Small intestine (tissue), 7 donors: ENCODE data around the gene COG5. TPM values are rescaled to one million over a fixed set of nuclear protein-coding genes. Genes with fewer than 3 reads are reported as not detected.
A peak's percentile ranks its signal among the peaks of the same experiment; 100 is the strongest.

ENCODE experiments used
- DNase-seq, 2 donors: peaks; one replicate each; pipeline versions ENCODE4 v3.0.0 to v3.0.0-alpha.2; 2013
- FAIRE-seq: peaks from 2 replicates; lab custom pipeline; 2012; peaks lifted over from hg19 to GRCh38; lab: Jason Lieb, UNC
- H3K27ac ChIP-seq, 3 donors: one replicate each; pipeline ENCODE4 v1.5.1; 2013; ENCODE audit warnings: low read length in 2 of 3, mild to moderate bottlenecking in 2 of 3, control low read depth in 1 of 3, inconsistent platforms in 1 of 3, low read depth in 1 of 3, moderate library complexity in 1 of 3
- H3K27me3 ChIP-seq, 3 donors: one replicate each; pipeline ENCODE4 v1.6.1; 2013; ENCODE audit warnings: low read length in 3 of 3, inconsistent platforms in 1 of 3; ENCODE audit not compliant: control insufficient read depth in 3 of 3, insufficient read depth in 3 of 3
- H3K36me3 ChIP-seq, 3 donors: one replicate each; pipeline ENCODE4 v1.6.1; 2013; ENCODE audit warnings: low read length in 3 of 3, inconsistent platforms in 1 of 3, low read depth in 1 of 3, mild to moderate bottlenecking in 1 of 3, moderate library complexity in 1 of 3; ENCODE audit not compliant: control insufficient read depth in 3 of 3, insufficient read depth in 2 of 3
- H3K4me1 ChIP-seq, 3 donors: one replicate each; pipeline ENCODE4 v1.6.1; 2013; ENCODE audit warnings: low read length in 2 of 3, inconsistent platforms in 1 of 3, low read depth in 1 of 3, mild to moderate bottlenecking in 1 of 3, moderate library complexity in 1 of 3; ENCODE audit not compliant: control insufficient read depth in 3 of 3, insufficient read depth in 2 of 3
- H3K4me3 ChIP-seq, 3 donors: one replicate each; pipeline ENCODE4 v1.5.1; 2013; ENCODE audit warnings: low read length in 3 of 3, control low read depth in 1 of 3, inconsistent platforms in 1 of 3, low read depth in 1 of 3, mild to moderate bottlenecking in 1 of 3, moderate library complexity in 1 of 3
- H3K9me3 ChIP-seq, 2 donors: one replicate each; pipeline ENCODE4 v1.6.1; 2013; ENCODE audit warnings: low read depth in 1 of 2, low read length in 1 of 2; ENCODE audit not compliant: control insufficient read depth in 2 of 2, insufficient read depth in 1 of 2
- WGBS, 3 donors: extraction: QIAGEN DNeasy Blood & Tissue Kit; methylation state at CpG; one replicate each; pipeline ENCODE4 v1.1.7; 2013; 5-methylcytosine and 5-hydroxymethylcytosine counted together
- polyA plus RNA-seq, 4 donors: library from polyadenylated mRNA; stranded (reverse) in 3 of 4; unstranded in 1 of 4; fragments of 200-250 nt in 3 of 4; fragments of 120-200 nt in 1 of 4; gene quantifications; one replicate each; pipeline versions ENCODE4 v1.2.1 to v1.2.3, GENCODE V29; 2013
- donor health status: healthy with polysubstance abuse.
- donor health status: control.
- donor health status: control.
- donor health status: Bipolar disorder and iron deficiency.
- donor health status: healthy.

The COG5 gene
- polyA plus RNA-seq, 4 donors, result 10.3 to 41.6 (median 12.5) TPM

- Histone ChIP-seq H3K9me3 (peaks cover 0 to 5% of the 10 kb centered on the region in 2 donors), H3K27ac (no peak overlapping the region), H3K27me3 (no peaks in the 10 kb centered on the region), H3K4me1 (no peaks in the 10 kb centered on the region), H3K36me3 (peaks cover 0 to 2% (median 0%) of the 10 kb centered on the region in 3 donors), H3K4me3 (no peak overlapping the region)
- FAIRE-seq, result no peak
- no peak for DNase-seq
- 91 to 97% (median 92%) methylated on average over 4 of the region's 4 CpGs for WGBS, 3 donors
Observed at GRCh38 chr7:107499731-107500130, 64.0 kb downstream of the COG5 start.

GRCh38 chr7:107495516-107495915 is 68.2 kb downstream of the COG5 start:
- no peak for DNase-seq
- Histone ChIP-seq H3K4me3 (no peak overlapping the region), H3K27me3 (no peaks in the 10 kb centered on the region), H3K36me3 (peaks cover 0 to 2% (median 0%) of the 10 kb centered on the region in 3 donors), H3K9me3 (peaks cover 0 to 5% of the 10 kb centered on the region in 2 donors), H3K27ac (no peak overlapping the region), H3K4me1 (no peaks in the 10 kb centered on the region)
- FAIRE-seq, result no peak

- Histone ChIP-seq H3K36me3 (peaks cover 0 to 2% (median 0%) of the 10 kb centered on the region in 3 donors), H3K4me3 (no peak overlapping the region), H3K27me3 (no peaks in the 10 kb centered on the region), H3K4me1 (no peaks in the 10 kb centered on the region), H3K9me3 (peaks cover 0 to 5% of the 10 kb centered on the region in 2 donors), H3K27ac (no peak overlapping the region)
- WGBS, 3 donors, result 85 to 94% (median 93%) methylated on average over 6 of the region's 6 CpGs
- DNase-seq (no peak), FAIRE-seq (no peak)
Observed at GRCh38 chr7:107494884-107495283, 68.8 kb downstream of the COG5 start.

GRCh38 chr7:107494315-107494751 is 69.4 kb downstream of the COG5 start:
- FAIRE-seq (no peak), DNase-seq (peak in 1 of 2 donors; percentile 4)
- H3K4me3 ChIP-seq, result no peak overlapping the region
- 73 to 88% (median 85%) methylated on average over 3 of the region's 3 CpGs for WGBS, 3 donors
- H3K4me1 ChIP-seq, result no peaks in the 10 kb centered on the region
- H3K27ac ChIP-seq, result no peak overlapping the region
- H3K9me3 ChIP-seq, result peaks cover 0 to 5% of the 10 kb centered on the region in 2 donors
- no peaks in the 10 kb centered on the region for H3K27me3 ChIP-seq
- peaks cover 0 to 2% (median 0%) of the 10 kb centered on the region in 3 donors for H3K36me3 ChIP-seq

- FAIRE-seq (no peak), DNase-seq (no peak)
- H3K36me3 ChIP-seq, result peaks cover 0 to 5% (median 0%) of the 10 kb centered on the region in 3 donors
- no peaks in the 10 kb centered on the region for H3K4me1 ChIP-seq
- no peak overlapping the region for H3K27ac ChIP-seq
- WGBS, 3 donors, result 93 to 100% (median 96%) methylated on average over 2 of the region's 2 CpGs
- H3K4me3 ChIP-seq, result no peak overlapping the region
- no peaks in the 10 kb centered on the region for H3K27me3 ChIP-seq
- H3K9me3 ChIP-seq, result peaks cover 0 to 5% of the 10 kb centered on the region in 2 donors
Observed at GRCh38 chr7:107492875-107493274, 70.8 kb downstream of the COG5 start.

GRCh38 chr7:107486041-107486440 is 77.7 kb downstream of the COG5 start:
- FAIRE-seq, result no peak
- H3K4me3 ChIP-seq, result no peak overlapping the region
- WGBS, 3 donors, result 84 to 87% (median 85%) methylated on average over 3 of the region's 3 CpGs
- H3K9me3 ChIP-seq, result no peaks in the 10 kb centered on the region
- no peaks in the 10 kb centered on the region for H3K27me3 ChIP-seq
- peaks cover 0 to 3% (median 0%) of the 10 kb centered on the region in 3 donors for H3K36me3 ChIP-seq
- no peak overlapping the region for H3K27ac ChIP-seq
- no peaks in the 10 kb centered on the region for H3K4me1 ChIP-seq
- no peak for DNase-seq

GRCh38 chr7:107482571-107482970 is 81.1 kb downstream of the COG5 start:
- H3K4me1 ChIP-seq, result no peaks in the 10 kb centered on the region
- FAIRE-seq (peak; percentile 68), DNase-seq (no peak)
- no peak overlapping the region for H3K4me3 ChIP-seq
- WGBS, 3 donors, result 96 to 98% (median 96%) methylated on average over 1 of the region's 1 CpG
- no peaks in the 10 kb centered on the region for H3K9me3 ChIP-seq
- no peaks in the 10 kb centered on the region for H3K36me3 ChIP-seq
- no peak overlapping the region for H3K27ac ChIP-seq
- no peaks in the 10 kb centered on the region for H3K27me3 ChIP-seq

- no peaks in the 10 kb centered on the region for H3K9me3 ChIP-seq
- no peaks in the 10 kb centered on the region for H3K27me3 ChIP-seq
- no peaks in the 10 kb centered on the region for H3K4me1 ChIP-seq
- FAIRE-seq (no peak), DNase-seq (no peak)
- no peak overlapping the region for H3K27ac ChIP-seq
- 81 to 93% (median 87%) methylated on average over 3 of the region's 3 CpGs for WGBS, 3 donors
- no peaks in the 10 kb centered on the region for H3K36me3 ChIP-seq
- no peak overlapping the region for H3K4me3 ChIP-seq
Observed at GRCh38 chr7:107480932-107481331, 82.8 kb downstream of the COG5 start.

- 70 to 83% (median 79%) methylated on average over 2 of the region's 2 CpGs for WGBS, 3 donors
- H3K4me3 ChIP-seq, result no peak overlapping the region
- H3K27ac ChIP-seq, result no peak overlapping the region
- DNase-seq, result no peak
- H3K4me1 ChIP-seq, result no peaks in the 10 kb centered on the region
- FAIRE-seq, result no peak
- H3K9me3 ChIP-seq, result no peaks in the 10 kb centered on the region
- no peaks in the 10 kb centered on the region for H3K36me3 ChIP-seq
- no peaks in the 10 kb centered on the region for H3K27me3 ChIP-seq
Observed at GRCh38 chr7:107479303-107479702, 84.4 kb downstream of the COG5 start.
